GM19324 (cell line): ENCODE measurements around the gene GIPC1.

ENCODE experiments used
- ATAC-seq: cut with Tn5 transposase; IDR thresholded peaks from one replicate; pipeline ENCODE4 v1.9.1; 2021; ENCODE audit warnings: mild to moderate bottlenecking, moderate library complexity; ENCODE audit not compliant: unreplicated experiment, low FRiP score

Gene GIPC1

GRCh38 chr19:14441041-14441938 lies 54.6 kb downstream of the GIPC1 start:
- no peak for ATAC-seq

- no peak for ATAC-seq
Measured at GRCh38 chr19:14440049-14440448, 55.9 kb downstream of the GIPC1 start.

DNA sequence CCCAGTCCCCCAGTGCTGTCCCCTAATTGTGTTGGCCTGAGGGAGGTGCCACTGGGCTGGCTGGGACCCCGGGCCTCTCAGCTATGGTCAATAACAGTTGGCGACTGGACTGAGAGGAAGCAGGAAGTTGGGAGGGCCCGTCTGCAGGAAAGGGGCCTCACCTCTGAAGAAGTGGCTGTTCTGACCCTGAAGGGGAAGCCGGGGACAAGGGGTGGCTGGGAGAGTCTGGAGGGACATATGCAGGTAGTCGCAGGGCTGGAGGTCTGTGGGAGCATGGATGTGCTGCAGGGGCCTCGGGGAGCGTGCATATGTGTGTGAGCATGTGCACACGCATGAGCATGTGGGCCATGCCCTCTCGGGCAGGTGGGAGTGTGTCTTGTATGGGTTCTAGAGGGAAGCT lies 56.9 kb downstream of the GIPC1 start:
- ATAC-seq: no peak

GRCh38 chr19:14437578-14438140 lies 58.3 kb downstream of the GIPC1 start:
- no peak for ATAC-seq

DNA sequence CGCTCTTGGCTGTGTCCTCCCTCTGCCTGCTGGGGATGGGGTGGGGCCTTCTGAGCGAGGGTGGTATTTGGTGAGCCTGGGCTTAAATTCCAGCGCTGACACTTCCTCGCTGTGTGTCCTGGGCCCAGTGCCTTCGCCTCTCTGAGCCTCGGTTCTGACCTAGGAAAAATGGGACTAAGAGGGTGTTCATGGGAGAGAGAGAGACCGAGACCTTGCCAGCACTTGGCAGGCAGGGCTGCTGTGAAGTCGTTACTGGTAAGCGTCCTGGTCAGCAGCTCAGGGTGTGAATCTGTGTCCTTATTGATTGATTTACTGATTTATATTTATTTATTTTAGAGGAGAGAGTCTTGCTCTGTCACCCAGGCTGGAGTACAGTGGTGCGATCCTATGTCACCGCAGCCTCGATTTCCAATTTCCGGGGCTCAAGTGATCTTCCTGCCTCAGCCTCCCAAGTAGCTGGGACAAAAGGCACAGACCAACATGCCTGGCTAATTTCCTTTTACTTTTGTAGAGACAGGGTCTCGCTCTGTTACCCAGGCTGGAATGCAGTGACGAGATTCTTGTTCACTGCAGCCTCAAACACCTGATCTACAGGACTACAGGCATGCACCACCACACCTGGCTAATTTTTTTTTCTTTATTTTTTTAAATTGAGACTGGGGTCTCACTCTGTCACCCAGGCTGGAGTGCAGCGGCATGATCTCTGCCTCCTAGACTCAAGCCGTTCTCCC lies 60.4 kb downstream of the GIPC1 start:
- no peak for ATAC-seq

DNA sequence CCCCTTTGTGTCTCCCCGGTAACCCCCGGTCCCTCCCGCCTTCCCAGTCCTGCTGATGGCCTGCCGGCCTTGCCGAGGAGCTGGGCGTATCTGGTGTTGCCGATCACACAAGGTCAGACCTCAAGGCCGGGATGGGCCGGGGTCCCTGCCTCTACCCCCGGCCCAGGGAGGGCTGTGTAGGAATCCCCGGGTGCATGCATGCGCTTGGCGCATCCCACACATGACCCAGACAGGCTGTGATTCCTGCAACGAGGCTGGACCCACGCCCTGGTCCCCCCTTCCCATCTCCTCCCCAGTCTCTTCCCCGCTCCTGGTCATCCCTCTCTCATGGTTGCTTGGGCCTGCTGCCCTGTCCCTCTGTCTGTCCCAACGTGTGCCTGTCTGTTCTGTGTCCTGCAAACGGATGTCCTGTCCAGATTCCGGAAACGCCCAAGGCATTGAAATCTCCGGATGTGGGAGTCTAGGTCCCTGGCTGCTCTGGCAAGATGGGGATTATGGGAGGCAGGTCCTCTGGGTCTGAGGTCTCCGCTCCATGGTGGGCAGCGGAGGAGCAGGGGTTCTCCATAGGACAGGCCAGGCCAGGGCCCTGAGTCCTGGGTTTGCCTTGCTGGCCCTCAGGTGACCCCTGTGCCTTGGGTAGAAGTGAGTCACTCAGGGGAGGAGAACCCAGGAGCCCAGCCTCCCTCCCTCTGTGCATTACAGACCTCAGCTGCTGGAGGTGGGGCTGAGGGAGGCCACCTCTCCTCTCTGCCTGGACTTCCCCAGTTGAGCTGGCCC lies 61.2 kb downstream of the GIPC1 start:
- no peak for ATAC-seq

DNA sequence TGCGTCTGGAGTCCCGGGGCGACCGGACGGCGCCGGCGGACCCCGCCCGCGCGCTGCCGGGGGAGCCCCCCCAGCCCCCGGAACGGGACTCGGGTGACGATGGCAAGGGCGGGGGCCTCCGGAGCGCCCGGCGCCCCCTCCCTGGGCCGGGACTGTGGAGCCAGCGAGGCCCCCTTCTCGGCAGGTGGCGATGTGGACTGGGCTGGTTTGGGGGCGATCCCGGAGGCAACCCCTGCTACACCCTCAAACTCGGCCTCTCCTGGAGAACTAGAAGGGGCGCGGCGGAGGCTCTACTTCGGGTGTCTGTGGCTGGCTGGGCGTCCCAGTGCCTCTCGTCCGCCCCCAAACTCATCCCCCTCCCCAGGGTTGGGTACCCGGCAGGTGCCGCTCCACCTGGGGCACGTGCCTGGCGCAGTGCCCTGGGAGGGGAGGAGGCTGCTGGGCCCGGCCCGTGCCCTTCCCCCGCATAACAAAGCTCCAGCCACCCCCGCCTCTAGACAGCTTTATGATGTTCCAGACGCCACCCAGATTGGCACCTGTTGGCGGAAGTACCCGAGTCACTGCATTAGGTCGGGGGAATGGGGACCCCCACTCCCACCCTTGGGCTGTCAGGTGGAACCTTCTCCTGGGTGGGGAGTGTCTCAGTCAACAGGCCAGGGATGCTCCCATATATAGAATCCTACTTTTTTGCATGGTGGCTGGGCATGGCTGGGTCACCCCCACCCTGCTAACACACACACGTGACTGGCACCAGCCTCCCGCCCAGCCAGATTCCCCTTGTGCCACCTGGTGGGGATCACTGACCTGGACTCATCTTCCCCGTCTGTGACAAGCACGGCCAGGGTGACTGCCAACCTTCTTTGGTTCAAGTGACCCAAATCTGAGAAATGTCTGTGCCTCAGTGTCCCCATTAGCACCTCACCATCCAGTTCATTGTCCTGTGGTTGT lies 62.1 kb downstream of the GIPC1 start:
- ATAC-seq: no peak

GRCh38 chr19:14432791-14433553 lies 63.0 kb downstream of the GIPC1 start, which contains the start of gene PKN1:
Gene PKN1, plus strand, starts transcription at chr19:14433306. Its CDS starts 216 bp downstream, at chr19:14433522.
- no peak for ATAC-seq

DNA sequence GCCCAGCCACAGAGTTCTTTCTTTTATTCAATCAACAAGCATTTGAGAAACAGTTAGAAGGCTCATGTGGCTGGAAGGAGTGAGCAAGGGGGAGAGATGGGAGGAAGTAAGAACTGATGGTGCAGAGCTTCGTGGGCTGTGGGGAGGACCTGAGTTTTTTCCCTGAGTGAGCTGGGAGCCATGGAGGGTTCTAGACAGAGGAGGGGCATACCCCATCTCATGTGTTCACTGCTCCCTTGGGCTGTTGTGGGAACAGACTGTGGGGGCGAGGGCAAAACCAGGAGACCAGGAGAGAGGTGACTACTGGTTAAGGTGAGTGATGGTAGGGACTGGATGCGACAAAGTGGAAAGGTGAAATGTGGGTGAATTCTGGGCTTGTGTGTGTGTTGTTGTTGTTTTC lies 65.2 kb downstream of the GIPC1 start:
- ATAC-seq: no peak

DNA sequence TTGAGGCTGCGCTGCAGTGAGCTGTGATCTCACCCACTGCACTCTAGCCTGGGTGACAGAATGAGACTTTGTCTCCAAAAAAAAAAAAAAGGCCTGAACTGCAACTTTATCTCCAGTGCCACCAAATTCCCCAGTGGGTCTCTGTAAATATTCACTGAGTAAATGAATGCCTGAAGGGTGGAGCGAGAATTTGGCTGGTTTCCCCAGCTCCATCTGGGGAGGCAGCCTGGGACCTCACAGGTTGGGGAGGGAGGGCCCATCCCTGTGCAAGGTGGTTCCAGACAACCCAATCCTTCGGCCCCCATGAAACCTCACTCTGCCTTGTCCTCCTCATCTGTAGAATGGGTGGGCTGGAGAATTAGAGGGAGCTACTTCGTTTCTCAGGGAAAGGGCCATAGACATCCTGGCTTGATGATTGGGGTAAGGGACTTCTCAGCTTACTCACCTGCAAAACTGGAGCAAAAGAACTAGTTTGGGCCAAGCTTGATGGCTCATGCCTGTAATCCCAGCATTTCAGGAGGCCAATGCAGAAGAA lies 67.0 kb downstream of the GIPC1 start:
- ATAC-seq: no peak
